GM21737 (cell line): ENCODE measurements around the gene AOPEP.
"Not testable (repeated sequence)": the region's sequence is repeated elsewhere in the genome, so short reads cannot be mapped to it uniquely, and the experiment has no call there.

Experiments used
- ATAC-seq: cut with Tn5 transposase; IDR thresholded peaks from one replicate; pipeline ENCODE4 v1.9.1; 2021; ENCODE audit warnings: mild to moderate bottlenecking, moderate library complexity; ENCODE audit not compliant: unreplicated experiment

AOPEP gene

GRCh38 chr9:94928691-94929368 lies 202.3 kb downstream of the AOPEP start:
- ATAC-seq, result no peak

GRCh38 chr9:94929369-94929756 lies 202.9 kb downstream of the AOPEP start:
- no peak for ATAC-seq

- ATAC-seq, result no peak
Observed at GRCh38 chr9:94931036-94931633, 204.6 kb downstream of the AOPEP start.

- ATAC-seq, result no peak
Observed at GRCh38 chr9:94931740-94932139, 205.2 kb downstream of the AOPEP start.

- ATAC-seq, result no peak
Observed at GRCh38 chr9:94932652-94933510, 206.4 kb downstream of the AOPEP start.

GRCh38 chr9:94933511-94933828 lies 207.0 kb downstream of the AOPEP start:
- no peak for ATAC-seq

- ATAC-seq, result no peak
Observed at GRCh38 chr9:94934816-94935328, 208.4 kb downstream of the AOPEP start.

- no peak for ATAC-seq
Observed at GRCh38 chr9:94935396-94935795, 208.9 kb downstream of the AOPEP start.

GRCh38 chr9:94936419-94936818 lies 209.9 kb downstream of the AOPEP start:
- no peak for ATAC-seq

GRCh38 chr9:94937214-94937903 lies 210.9 kb downstream of the AOPEP start:
- ATAC-seq, result no peak

GRCh38 chr9:94938384-94938783 lies 211.9 kb downstream of the AOPEP start:
- no peak for ATAC-seq

GRCh38 chr9:94940296-94940695 lies 213.8 kb downstream of the AOPEP start:
- ATAC-seq, result not testable (repeated sequence)

- ATAC-seq, result no peak
Observed at GRCh38 chr9:94941211-94941875, 214.8 kb downstream of the AOPEP start.

GRCh38 chr9:94944626-94945025 lies 218.1 kb downstream of the AOPEP start:
- ATAC-seq, result no peak

- no peak for ATAC-seq
Observed at GRCh38 chr9:94945197-94946144, 219.0 kb downstream of the AOPEP start.

- ATAC-seq, result no peak
Observed at GRCh38 chr9:94946256-94946655, 219.8 kb downstream of the AOPEP start.

- ATAC-seq, result no peak
Observed at GRCh38 chr9:94948567-94949235, 222.2 kb downstream of the AOPEP start.

- no peak for ATAC-seq
Observed at GRCh38 chr9:94949370-94949769, 222.9 kb downstream of the AOPEP start.

- no peak for ATAC-seq
Observed at GRCh38 chr9:94950040-94950578, 223.6 kb downstream of the AOPEP start.
